ENCODE results near the gene TMEM35A.

- TF ChIP-seq CTCF (IDR thresholded peaks at IDR 0.05 in 8 of 11, conservative IDR thresholded peaks at IDR 0.05 in 3 of 11) (no peak), POLR2A (IDR thresholded peaks at IDR 0.05) (no peak)
These were observed 13.1 kb downstream of the TMEM35A start for GRCh38 chrX:101091817-101092216.

Data from spleen (tissue), 7 donors.